HL-60 (cell line): ENCODE results near the gene POC1A.

Source experiments
- DNase-seq, 2 experiments: peaks; one replicate each; pipeline ENCODE4 v3.0.0-alpha.2; 2010 to 2020; ENCODE audit warnings: low read depth in 1 of 2, low spot score in 1 of 2
- H3K27ac ChIP-seq: fragments of 250-450 bp; sonication (Bioruptor Pico); replicated peaks from 2 replicates; pipeline ENCODE4 v1.5.1; 2020; ENCODE audit warnings: mild to moderate bottlenecking, moderate library complexity
- H3K27me3 ChIP-seq: fragments of 250-450 bp; sonication (Bioruptor Pico); 2 replicates; pipeline ENCODE4 v1.5.1; 2021; ENCODE audit warnings: mild to moderate bottlenecking, moderate library complexity; ENCODE audit not compliant: insufficient read depth, poor library complexity, severe bottlenecking
- H3K4me3 ChIP-seq: replicated peaks from 2 replicates; pipeline ENCODE4 v1.5.1; 2011; ENCODE audit warnings: mild to moderate bottlenecking, control low read depth, low read length; ENCODE audit not compliant: insufficient read depth
- GABPA ChIP-seq: IDR thresholded peaks from 2 replicates; pipeline ENCODE4 v1.6.1; 2012; ENCODE audit warnings: low read depth
- POLR2AphosphoS5 ChIP-seq: IDR thresholded peaks from 2 replicates; pipeline ENCODE4 v1.6.1; 2012; ENCODE audit warnings: low read depth
- REST ChIP-seq: IDR thresholded peaks from 2 replicates; pipeline ENCODE4 v1.6.1; 2012; ENCODE audit warnings: low read depth; ENCODE audit not compliant: insufficient replicate concordance
- SPI1 ChIP-seq: IDR thresholded peaks from 2 replicates; pipeline ENCODE4 v1.6.1; 2012; ENCODE audit warnings: low read depth, mild to moderate bottlenecking, borderline replicate concordance
- TF ChIP-seq, protein P1 (sequence below): IDR thresholded peaks from one replicate; pipeline ENCODE4 v1.5.1; 2011; ENCODE audit warnings: low read length, control low read depth, inconsistent platforms; ENCODE audit not compliant: insufficient read depth

The POC1A gene

DNA sequence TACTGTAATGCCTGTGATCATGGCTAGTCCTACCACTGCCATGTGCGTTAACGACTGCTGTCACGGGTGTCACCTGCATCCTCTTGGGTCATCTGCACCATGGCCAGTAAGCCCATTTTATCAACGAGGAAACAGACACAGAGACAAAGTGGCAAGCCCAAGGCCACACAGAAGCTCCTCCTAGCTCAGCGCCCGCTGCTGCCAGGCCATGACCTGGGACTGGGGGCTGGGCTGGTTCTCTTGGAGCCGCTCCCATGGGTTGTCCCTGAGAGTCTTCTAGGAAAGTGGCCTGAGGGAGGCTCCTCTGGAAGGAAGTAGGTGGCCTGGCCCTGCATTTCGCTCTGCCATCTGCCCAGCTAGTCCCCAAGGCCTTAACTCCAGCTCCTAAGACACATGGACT lies 102.8 kb downstream of the POC1A start:
- Histone ChIP-seq H3K4me3 (no peak overlapping the region), H3K27me3 (no peaks in the 10 kb centered on the region), H3K27ac (no peak overlapping the region; the same call in 1 of the 2 replicates)
- TF ChIP-seq SPI1, result no peak
- no peak for TF ChIP-seq REST
- no peak for TF ChIP-seq GABPA
- no peak for TF ChIP-seq POLR2AphosphoS5
- TF ChIP-seq, protein P1, sequence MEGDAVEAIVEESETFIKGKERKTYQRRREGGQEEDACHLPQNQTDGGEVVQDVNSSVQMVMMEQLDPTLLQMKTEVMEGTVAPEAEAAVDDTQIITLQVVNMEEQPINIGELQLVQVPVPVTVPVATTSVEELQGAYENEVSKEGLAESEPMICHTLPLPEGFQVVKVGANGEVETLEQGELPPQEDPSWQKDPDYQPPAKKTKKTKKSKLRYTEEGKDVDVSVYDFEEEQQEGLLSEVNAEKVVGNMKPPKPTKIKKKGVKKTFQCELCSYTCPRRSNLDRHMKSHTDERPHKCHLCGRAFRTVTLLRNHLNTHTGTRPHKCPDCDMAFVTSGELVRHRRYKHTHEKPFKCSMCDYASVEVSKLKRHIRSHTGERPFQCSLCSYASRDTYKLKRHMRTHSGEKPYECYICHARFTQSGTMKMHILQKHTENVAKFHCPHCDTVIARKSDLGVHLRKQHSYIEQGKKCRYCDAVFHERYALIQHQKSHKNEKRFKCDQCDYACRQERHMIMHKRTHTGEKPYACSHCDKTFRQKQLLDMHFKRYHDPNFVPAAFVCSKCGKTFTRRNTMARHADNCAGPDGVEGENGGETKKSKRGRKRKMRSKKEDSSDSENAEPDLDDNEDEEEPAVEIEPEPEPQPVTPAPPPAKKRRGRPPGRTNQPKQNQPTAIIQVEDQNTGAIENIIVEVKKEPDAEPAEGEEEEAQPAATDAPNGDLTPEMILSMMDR, result no peak
- no peak for DNase-seq

DNA sequence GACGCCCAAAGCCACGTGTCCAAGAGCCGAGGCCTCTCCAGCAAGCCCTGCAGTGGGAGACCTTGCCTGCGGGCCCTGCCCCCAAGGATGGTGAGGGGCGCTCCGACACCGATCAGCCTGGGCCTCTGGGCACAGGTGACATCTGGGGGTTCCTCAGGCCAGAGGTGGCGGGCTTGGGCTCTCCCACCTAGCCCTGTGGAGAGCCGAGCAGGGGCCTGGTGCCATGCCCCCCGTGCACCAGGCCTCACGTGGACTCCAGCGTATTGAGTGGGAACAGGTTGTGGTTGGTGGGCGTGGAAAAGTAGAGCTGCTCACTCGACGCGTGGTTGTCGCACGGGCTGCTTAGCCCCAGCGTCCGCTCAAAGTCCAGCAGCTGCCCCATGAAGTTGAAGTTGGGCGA lies 103.7 kb downstream of the POC1A start:
- TF ChIP-seq SPI1 (no peak), POLR2AphosphoS5 (no peak), GABPA (no peak), REST (no peak)
- TF ChIP-seq, protein P1, result no peak
- no peak for DNase-seq

GRCh38 chr3:52049503-52049902 lies 104.7 kb downstream of the POC1A start:
- Histone ChIP-seq H3K4me3 (no peak overlapping the region), H3K27ac (no peak overlapping the region), H3K27me3 (no peaks in the 10 kb centered on the region)
- no peak for TF ChIP-seq SPI1
- no peak for TF ChIP-seq POLR2AphosphoS5
- TF ChIP-seq, protein P1, result no peak
- TF ChIP-seq REST, result no peak
- no peak for TF ChIP-seq GABPA
- no peak for DNase-seq

More for the DNA sequence above, 103.7 kb downstream of the POC1A start:
- H3K4me3 ChIP-seq, result no peak overlapping the region
- no peaks in the 10 kb centered on the region for H3K27me3 ChIP-seq
- no peak overlapping the region for H3K27ac ChIP-seq
